ENCODE results near the gene SERINC3. TPM values are rescaled to one million over a fixed set of nuclear protein-coding genes. Genes with fewer than 3 reads are reported as not detected.

SERINC3 gene
- total and polyA plus RNA-seq, 10 of the 15 experiments (the other 5 are each of a cell fraction or from before 2014, with no cell fraction given), result 24.5 to 96.8 (median 38.8) TPM

- no peak for TF ChIP-seq JUND (IDR thresholded peaks at IDR 0.05; ENCODE audit: low read depth, low read length)
- TF ChIP-seq BHLHE40 (IDR thresholded peaks at IDR 0.05; ENCODE audit: borderline replicate concordance in 1 of 2, low read depth in 2 of 2, low read length in 1 of 2), result no peak
- TF ChIP-seq TCF12 (IDR thresholded peaks at IDR 0.05; ENCODE audit: low read depth, low read length), result no peak
These were observed 50.4 kb downstream of the SERINC3 start (continued) for GRCh38 chr20:44471481-44471882.

DNA sequence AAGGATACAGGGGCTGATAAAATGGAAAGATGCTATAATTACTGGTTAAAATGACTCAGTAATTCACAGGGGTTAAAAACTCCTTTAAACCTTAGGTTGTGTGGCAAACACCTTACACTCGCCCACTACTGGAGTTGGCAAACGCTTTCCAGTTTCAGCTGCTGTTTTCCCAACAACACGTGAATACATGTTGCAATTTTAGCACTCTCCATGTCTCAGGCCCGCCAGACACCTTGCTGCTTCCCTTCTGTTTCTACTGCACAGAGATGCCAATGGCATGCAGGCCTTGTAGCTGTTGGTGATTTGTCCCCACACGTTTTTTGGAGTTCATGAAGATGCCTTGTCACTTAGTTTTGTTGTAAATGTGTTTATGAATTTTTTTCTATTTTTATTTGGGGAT, 51.5 kb downstream of the SERINC3 start:
- ChIA-PET POLR2A (no interaction called here), RAD21 (ENCODE audit: unreplicated experiment) (no interaction called here), SMC1A (ENCODE audit: uncharacterized antibody, unreplicated experiment) (no interaction called here), CTCF (interaction anchor here (0.6 to 2.3 kb wide), 3 partner anchors 9 to 278 kb away, joined by 3 to 5 read pairs (median 3); no protein-coding TSS in a partner anchor)
- Histone ChIP-seq H3K27me3 (replicated peaks in 1 of 2; ENCODE audit: control insufficient read depth in 2 of 2, insufficient read depth in 2 of 2, low read length in 1 of 2) (no peaks in the 10 kb centered on the region; a peak in 1 of 4 replicates), H3K4me2 (ENCODE audit: control insufficient read depth, insufficient read depth) (no peak overlapping the region), H3K36me3 (ENCODE audit: control insufficient read depth in 2 of 2, insufficient read depth in 2 of 2, low read length in 1 of 2) (no peaks in the 10 kb centered on the region), H2AFZ (ENCODE audit: control insufficient read depth, low read depth, low read length) (no peak overlapping the region), H3K9ac (ENCODE audit: control insufficient read depth, insufficient read depth, low read length) (no peak overlapping the region), H3K9me3 (replicated peaks; ENCODE audit: control insufficient read depth, insufficient read depth, low read length) (no peaks in the 10 kb centered on the region), H3K4me1 (ENCODE audit: control insufficient read depth, insufficient read depth, low read length) (no peaks in the 10 kb centered on the region), H3K79me2 (ENCODE audit: control insufficient read depth, insufficient read depth, low read length) (no peaks in the 10 kb centered on the region), H3K4me3 (no peak overlapping the region), H4K20me1 (ENCODE audit: control insufficient read depth, insufficient read depth) (no peaks in the 10 kb centered on the region), H3K27ac (ENCODE audit: control insufficient read depth, insufficient read depth) (no peak overlapping the region)
- 17% methylated on average over 5 of the region's 5 CpGs for WGBS (ENCODE audit: insufficient coverage, insufficient replicate concordance, low lambda C conversion rate, missing lambda C conversion rate)
- TF ChIP-seq STAT1 (conservative IDR thresholded peaks at IDR 0.05) (no peak), NBN (IDR thresholded peaks at IDR 0.05) (no peak), NR2F1 (conservative IDR thresholded peaks at IDR 0.05) (no peak), IRF4 (IDR thresholded peaks at IDR 0.05; ENCODE audit: low read depth, low read length) (no peak), KAT2A (conservative IDR thresholded peaks at IDR 0.05; ENCODE audit: control insufficient read depth, low read depth, low read length) (no peak), CTCF (IDR thresholded peaks at IDR 0.05 in 2 of 3, conservative IDR thresholded peaks at IDR 0.05 in 1 of 3; ENCODE audit: control insufficient read depth in 2 of 3, extremely low read depth in 1 of 3, insufficient read depth in 1 of 3, low read depth in 3 of 3, low read length in 3 of 3) (no peak), ZNF274 (IDR thresholded peaks at IDR 0.05; ENCODE audit: insufficient read depth, insufficient read length) (no peak), CBX5 (IDR thresholded peaks at IDR 0.05; ENCODE audit: low read depth) (no peak), HDAC2 (IDR thresholded peaks at IDR 0.05) (no peak), BCL11A (IDR thresholded peaks at IDR 0.05; ENCODE audit: low read depth, low read length) (no peak)
- TF ChIP-seq, protein P1, sequence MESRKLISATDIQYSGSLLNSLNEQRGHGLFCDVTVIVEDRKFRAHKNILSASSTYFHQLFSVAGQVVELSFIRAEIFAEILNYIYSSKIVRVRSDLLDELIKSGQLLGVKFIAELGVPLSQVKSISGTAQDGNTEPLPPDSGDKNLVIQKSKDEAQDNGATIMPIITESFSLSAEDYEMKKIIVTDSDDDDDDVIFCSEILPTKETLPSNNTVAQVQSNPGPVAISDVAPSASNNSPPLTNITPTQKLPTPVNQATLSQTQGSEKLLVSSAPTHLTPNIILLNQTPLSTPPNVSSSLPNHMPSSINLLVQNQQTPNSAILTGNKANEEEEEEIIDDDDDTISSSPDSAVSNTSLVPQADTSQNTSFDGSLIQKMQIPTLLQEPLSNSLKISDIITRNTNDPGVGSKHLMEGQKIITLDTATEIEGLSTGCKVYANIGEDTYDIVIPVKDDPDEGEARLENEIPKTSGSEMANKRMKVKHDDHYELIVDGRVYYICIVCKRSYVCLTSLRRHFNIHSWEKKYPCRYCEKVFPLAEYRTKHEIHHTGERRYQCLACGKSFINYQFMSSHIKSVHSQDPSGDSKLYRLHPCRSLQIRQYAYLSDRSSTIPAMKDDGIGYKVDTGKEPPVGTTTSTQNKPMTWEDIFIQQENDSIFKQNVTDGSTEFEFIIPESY (IDR thresholded peaks at IDR 0.05), result no peak
- DNase-seq (ENCODE audit: low read depth, low spot score) (no peak), FAIRE-seq (no peak), ATAC-seq (no peak)
- BruUV-seq (replicated peaks), result no TSS peak
- in situ Hi-C loops (cut with MboI) (no loop called here), intact Hi-C loops (cut with micrococcal nuclease; ENCODE audit: unreplicated experiment) (no loop called here)
